Measurements from ENCODE around the gene PRDX2.

DNA sequence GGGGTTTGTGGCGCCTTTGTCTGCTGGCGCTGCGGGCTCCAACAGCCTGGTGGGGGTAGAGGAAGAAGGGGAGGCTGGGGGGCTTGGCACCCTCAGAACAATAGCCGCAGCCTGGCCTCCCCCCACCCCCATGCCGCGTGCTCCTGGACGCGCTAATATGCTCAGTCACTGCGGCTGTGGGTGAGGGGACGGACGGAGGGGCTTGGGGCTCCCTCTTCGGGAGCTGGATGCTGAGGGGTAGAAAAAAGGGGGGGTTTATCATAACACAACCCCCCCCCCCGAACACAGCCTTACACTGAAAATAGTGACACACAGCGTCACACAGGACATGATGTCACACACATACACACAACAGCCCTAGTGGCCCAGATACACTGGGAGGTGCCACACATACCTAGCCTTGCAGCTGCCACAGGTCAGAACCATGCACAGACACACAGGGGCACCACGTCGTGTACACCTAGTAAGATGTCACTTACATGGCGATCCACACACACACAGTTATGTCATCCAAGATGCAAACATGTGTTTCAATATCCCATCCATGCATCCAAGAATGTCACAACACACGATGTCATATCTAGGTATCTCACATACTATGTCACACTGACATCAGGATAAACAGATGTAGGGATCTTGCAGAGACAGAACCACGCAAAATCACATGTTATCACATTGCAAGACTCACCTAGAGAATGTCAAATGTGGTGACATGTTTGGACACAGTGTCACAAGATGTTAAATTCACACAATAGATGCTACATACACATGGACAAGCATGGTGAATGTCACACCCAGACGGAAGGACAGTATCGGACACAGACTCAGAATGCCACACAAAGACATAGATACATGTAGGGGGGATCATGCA lies 37.5 kb upstream of the PRDX2 start:
- TF ChIP-seq, protein P1, sequence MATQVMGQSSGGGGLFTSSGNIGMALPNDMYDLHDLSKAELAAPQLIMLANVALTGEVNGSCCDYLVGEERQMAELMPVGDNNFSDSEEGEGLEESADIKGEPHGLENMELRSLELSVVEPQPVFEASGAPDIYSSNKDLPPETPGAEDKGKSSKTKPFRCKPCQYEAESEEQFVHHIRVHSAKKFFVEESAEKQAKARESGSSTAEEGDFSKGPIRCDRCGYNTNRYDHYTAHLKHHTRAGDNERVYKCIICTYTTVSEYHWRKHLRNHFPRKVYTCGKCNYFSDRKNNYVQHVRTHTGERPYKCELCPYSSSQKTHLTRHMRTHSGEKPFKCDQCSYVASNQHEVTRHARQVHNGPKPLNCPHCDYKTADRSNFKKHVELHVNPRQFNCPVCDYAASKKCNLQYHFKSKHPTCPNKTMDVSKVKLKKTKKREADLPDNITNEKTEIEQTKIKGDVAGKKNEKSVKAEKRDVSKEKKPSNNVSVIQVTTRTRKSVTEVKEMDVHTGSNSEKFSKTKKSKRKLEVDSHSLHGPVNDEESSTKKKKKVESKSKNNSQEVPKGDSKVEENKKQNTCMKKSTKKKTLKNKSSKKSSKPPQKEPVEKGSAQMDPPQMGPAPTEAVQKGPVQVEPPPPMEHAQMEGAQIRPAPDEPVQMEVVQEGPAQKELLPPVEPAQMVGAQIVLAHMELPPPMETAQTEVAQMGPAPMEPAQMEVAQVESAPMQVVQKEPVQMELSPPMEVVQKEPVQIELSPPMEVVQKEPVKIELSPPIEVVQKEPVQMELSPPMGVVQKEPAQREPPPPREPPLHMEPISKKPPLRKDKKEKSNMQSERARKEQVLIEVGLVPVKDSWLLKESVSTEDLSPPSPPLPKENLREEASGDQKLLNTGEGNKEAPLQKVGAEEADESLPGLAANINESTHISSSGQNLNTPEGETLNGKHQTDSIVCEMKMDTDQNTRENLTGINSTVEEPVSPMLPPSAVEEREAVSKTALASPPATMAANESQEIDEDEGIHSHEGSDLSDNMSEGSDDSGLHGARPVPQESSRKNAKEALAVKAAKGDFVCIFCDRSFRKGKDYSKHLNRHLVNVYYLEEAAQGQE (IDR thresholded peaks at IDR 0.05; ENCODE audit: low read depth, low read length): no peak
- TF ChIP-seq, protein P2, sequence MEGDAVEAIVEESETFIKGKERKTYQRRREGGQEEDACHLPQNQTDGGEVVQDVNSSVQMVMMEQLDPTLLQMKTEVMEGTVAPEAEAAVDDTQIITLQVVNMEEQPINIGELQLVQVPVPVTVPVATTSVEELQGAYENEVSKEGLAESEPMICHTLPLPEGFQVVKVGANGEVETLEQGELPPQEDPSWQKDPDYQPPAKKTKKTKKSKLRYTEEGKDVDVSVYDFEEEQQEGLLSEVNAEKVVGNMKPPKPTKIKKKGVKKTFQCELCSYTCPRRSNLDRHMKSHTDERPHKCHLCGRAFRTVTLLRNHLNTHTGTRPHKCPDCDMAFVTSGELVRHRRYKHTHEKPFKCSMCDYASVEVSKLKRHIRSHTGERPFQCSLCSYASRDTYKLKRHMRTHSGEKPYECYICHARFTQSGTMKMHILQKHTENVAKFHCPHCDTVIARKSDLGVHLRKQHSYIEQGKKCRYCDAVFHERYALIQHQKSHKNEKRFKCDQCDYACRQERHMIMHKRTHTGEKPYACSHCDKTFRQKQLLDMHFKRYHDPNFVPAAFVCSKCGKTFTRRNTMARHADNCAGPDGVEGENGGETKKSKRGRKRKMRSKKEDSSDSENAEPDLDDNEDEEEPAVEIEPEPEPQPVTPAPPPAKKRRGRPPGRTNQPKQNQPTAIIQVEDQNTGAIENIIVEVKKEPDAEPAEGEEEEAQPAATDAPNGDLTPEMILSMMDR (IDR thresholded peaks at IDR 0.05): no peak
- TF ChIP-seq GABPA (IDR thresholded peaks at IDR 0.05; ENCODE audit: low read depth): no peak
- TF ChIP-seq, protein P3, sequence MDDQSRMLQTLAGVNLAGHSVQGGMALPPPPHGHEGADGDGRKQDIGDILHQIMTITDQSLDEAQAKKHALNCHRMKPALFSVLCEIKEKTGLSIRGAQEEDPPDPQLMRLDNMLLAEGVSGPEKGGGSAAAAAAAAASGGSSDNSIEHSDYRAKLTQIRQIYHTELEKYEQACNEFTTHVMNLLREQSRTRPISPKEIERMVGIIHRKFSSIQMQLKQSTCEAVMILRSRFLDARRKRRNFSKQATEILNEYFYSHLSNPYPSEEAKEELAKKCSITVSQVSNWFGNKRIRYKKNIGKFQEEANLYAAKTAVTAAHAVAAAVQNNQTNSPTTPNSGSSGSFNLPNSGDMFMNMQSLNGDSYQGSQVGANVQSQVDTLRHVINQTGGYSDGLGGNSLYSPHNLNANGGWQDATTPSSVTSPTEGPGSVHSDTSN (IDR thresholded peaks at IDR 0.05): no peak
- no peak for TF ChIP-seq POLR2AphosphoS5 (IDR thresholded peaks at IDR 0.05; ENCODE audit: low read depth, low read length)
- TF ChIP-seq RCOR1 (IDR thresholded peaks at IDR 0.05; ENCODE audit: low read length): no peak
- TF ChIP-seq, protein P4, sequence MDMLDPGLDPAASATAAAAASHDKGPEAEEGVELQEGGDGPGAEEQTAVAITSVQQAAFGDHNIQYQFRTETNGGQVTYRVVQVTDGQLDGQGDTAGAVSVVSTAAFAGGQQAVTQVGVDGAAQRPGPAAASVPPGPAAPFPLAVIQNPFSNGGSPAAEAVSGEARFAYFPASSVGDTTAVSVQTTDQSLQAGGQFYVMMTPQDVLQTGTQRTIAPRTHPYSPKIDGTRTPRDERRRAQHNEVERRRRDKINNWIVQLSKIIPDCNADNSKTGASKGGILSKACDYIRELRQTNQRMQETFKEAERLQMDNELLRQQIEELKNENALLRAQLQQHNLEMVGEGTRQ (IDR thresholded peaks at IDR 0.05; ENCODE audit: borderline replicate concordance, low read depth, low read length): no peak
- TF ChIP-seq EP300 (IDR thresholded peaks at IDR 0.05; ENCODE audit: borderline replicate concordance in 1 of 2, low read depth in 1 of 2, low read length in 1 of 2): no peak
- no peak for TF ChIP-seq EZH2phosphoT487 (IDR thresholded peaks at IDR 0.05; ENCODE audit: borderline replicate concordance, low read depth)
